ENCODE results near the gene SWT1.
"Not testable (repeated sequence)": the region's sequence is repeated elsewhere in the genome, so short reads cannot be mapped to it uniquely, and the experiment has no call there.

Gene SWT1

GRCh38 chr1:185170291-185170848 lies 13.4 kb downstream of the SWT1 start:
- DNase-seq: peak in 30 of 56 donors; percentile 1 to 39 (median 10)

DNA sequence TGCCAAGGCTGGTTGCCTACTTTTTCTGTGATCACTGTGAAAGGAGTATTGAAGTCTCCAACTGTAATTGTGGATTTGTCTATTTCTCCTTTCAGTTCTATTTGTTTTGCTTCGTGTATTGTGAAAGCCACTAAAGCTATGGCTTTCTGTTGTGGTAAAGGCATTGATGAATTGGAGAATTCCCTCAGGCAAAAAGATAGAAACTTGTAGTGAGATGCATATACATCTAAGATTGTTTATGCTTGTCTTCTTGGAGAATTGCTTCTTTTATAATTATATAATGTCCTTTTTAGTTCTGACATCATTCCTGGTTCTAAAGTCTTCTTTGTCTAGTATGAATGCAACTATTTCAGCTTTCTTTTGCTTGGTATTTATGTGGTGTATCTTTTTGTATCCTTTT lies 36.8 kb downstream of the SWT1 start:
- no peak for DNase-seq

GRCh38 chr1:185198712-185199111 lies 41.7 kb downstream of the SWT1 start:
- DNase-seq: not testable (repeated sequence)

DNA sequence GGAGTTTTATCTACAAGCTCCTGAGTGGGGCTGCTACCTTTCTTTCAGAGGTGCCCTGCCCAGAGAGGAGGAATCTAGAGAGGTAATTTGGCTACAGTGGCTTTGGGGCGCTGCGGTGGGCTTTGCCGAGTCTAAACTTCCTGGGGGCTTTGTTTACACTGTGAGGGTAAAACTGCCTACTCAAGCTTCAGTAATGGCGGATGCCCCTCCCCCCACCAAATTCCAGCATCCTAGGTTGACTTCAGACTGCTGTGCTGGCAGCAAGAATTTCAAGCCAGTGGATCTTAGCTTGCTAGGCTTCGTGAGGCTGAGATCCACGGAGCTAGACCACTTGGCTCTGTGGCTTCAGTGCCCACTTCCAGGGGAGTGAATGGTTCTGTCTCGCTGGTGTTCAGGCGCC lies 43.9 kb downstream of the SWT1 start:
- no peak for DNase-seq

GRCh38 chr1:185207170-185207569 lies 50.2 kb downstream of the SWT1 start:
- DNase-seq: no peak

DNA sequence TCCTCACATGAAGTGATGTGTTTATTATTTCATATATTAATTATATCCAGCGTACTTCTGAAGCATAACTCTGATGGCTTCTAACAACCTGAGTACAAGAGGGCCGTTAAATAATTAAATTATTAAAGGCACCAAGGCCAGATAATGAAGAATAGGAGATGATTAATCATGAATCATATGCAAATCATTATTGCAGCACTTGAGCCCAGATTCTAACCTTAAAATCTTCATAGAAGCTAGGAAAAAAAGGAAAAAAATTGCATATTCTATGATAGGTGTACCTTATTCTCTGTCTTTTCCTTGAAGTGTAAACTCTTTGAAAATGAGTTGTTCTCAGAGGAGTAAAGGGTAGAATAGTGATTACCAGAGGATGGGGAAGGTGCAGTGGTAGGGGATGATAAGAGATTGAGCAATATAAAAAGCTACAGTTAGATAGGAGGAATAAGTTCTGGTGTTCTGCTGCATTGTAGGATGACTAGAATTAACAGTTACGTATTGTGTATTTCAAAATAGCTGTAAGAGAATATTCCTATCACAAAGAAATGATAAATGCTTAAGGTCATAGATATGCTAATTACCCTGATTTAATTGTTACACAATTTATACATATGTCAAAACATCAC lies 51.1 kb downstream of the SWT1 start:
- no peak for DNase-seq

DNA sequence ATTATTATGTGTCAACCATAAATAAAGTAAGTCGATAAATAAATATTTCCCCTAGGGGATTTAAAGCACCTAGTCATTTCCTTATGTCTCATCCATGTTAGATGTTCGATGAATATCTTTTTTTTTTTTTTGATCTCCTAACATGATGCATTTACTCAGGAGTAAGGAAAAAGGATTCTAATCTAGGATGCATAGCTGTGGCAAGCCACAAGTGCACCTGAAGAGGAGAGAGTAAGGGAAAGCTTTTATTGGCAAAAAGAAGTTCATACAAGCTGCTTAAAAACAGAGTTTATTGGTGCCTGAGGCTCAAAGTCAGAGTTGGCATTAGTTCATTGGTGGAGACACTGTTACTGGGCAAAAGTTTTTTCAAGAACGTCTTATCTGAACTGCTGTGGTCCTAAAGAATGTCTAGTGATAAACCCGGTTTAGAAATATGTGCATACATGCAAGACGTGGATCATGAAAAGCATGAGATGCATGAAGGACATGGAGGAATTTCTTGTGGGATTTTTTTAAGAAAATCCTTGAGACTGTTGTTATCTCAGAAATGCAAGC lies 51.7 kb downstream of the SWT1 start:
- no peak for DNase-seq

- DNase-seq: not testable (repeated sequence)
Measured at GRCh38 chr1:185209357-185209756, 52.4 kb downstream of the SWT1 start.

- DNase-seq: no peak
Measured at GRCh38 chr1:185213091-185213490, 56.1 kb downstream of the SWT1 start.

- no peak for DNase-seq
Measured at GRCh38 chr1:185215911-185216310, 58.9 kb downstream of the SWT1 start.

- DNase-seq: no peak
Measured at GRCh38 chr1:185224132-185224531, 67.2 kb downstream of the SWT1 start.

DNA sequence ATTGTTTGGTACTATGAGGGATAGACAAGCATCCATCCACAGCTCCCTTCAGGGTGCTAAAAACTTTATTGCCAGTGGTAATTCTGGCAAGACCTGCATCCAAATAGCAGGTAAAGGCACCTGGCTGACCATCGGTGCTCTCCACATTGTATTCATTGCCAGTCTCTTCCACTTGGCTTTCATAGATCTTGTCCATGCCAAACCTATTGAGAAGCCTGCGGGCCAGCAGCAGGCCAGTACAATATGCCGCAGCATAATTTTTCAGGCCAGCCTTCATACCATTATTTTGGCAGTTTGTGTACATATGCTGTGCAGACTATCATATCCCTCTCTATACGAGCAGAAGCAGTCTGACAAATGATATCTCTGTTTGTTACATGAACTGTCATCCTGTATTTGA lies 70.2 kb downstream of the SWT1 start:
- no peak for DNase-seq

GRCh38 chr1:185228979-185229378 lies 72.0 kb downstream of the SWT1 start:
- DNase-seq: no peak

DNA sequence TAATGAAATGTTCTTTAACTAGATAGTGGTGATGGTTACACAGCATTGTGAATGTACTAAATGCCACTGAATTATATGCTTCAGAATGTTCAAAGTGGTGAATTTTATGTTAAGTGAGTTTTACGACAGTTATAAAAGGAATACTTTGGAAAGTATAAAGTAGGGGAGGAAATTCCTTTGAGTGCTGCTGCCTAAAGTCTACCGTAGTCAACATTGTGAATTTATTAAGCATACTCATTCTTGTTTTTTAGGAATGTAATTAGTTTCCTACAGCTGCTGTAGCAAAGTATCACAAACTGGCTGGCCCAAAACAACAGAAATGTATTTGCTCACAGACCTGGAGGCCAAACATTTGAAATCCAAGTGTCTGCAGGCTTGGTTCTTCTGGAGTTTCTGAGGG lies 73.0 kb downstream of the SWT1 start:
- no peak for DNase-seq

GRCh38 chr1:185232874-185233273 lies 75.9 kb downstream of the SWT1 start:
- no peak for DNase-seq

GRCh38 chr1:185234183-185234582 lies 77.2 kb downstream of the SWT1 start:
- DNase-seq: not testable (repeated sequence)

- not testable (repeated sequence) for DNase-seq
Measured at GRCh38 chr1:185237176-185237575, 80.2 kb downstream of the SWT1 start.

DNA sequence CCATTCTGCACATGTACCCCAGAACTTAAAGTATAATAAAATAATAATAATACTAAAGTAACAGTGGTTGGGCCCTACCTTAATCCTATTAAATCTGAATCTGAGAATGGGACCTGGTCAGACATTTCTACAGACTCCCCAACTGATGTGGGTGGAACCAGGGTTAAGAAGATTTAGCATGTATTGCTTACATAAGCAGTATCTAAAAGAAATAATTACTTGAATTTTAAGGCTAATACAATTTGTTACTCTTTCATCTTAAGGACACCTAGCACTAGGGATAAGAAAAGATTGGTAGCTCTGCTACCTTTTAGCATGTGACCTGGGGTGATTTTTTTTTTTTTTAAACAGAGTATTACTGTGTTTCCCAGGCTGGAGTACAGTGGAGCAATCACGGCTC lies 80.7 kb downstream of the SWT1 start:
- DNase-seq: no peak

GRCh38 chr1:185238447-185238846 lies 81.5 kb downstream of the SWT1 start:
- no peak for DNase-seq

- no peak for DNase-seq
Measured at GRCh38 chr1:185239861-185240260, 82.9 kb downstream of the SWT1 start.

DNA sequence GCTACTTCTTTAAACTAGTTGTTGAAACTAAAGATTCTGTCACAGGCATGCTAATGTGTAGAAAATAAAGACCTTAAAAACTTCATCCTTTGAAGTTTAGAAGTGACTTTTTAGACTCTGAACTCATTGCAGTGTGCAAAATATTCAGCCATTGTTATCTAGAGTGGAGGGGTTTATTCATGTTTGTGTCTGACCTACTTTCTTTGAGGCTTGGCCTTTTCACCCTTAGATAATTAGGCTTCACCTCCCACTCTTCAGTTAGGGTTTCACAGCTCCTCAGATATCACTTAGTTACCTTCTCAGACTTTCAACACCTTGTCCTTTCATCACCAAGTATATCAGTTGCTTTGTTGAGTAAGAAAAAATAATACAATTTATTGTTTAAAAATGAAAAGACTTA lies 84.2 kb downstream of the SWT1 start:
- DNase-seq: no peak

DNA sequence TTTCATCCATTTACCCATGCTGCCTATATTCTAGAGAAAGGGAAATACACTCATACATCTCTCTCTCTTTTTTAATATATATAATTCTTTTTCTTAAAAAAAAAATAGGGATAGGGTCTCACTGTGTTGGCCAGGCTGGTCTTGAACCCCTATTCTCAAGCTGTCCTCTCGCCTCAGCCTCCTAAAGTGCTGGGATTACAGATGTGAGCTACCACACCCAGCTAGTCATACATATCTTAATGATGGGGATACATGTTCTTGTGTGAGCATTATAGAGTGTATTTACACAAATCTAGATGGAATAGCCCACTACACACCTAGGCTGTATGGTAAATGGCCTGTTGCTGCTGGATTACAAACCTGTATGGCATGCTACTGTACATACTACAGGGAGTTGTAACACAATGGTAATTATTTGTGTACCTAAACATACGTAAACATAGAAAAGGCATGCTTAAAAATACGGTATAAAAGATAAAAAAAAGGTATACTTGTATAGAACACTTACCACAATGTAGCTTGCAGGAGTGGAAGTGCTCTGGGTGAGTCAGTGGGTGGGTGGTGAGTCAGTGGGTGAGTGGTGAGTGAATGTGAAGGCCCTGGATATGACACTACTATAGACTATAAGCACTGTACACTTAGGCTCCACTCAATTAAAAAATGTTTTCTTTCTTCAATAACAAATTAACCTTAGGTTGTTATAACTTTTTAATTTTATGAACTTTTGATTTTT lies 87.2 kb downstream of the SWT1 start:
- DNase-seq: no peak

GRCh38 chr1:185245466-185245865 lies 88.5 kb downstream of the SWT1 start:
- DNase-seq: no peak
